Central memory CD8-positive, alpha-beta T cell (primary cell): ENCODE data around the gene DEFB132.

Experiments
- ATAC-seq: fragments of 150-1000 bp; cut with Tn5 transposase; replicated peaks from 2 replicates; pipeline ENCODE4 v1.10.0; 2022; ENCODE audit warnings: mild to moderate bottlenecking, moderate FRiP score, moderate number of reproducible peaks; ENCODE audit not compliant: poor library complexity, severe bottlenecking; ENCODE audit errors: extremely low read depth
- DNase-seq, 2 donors: peaks; one replicate each; pipeline ENCODE4 v3.0.0; 2021; ENCODE audit warnings: low spot score in 2 of 2
- H3K27ac Mint-ChIP-seq: one replicate; pipeline ENCODE4 v1.8.0; 2022; ENCODE audit warnings: low read depth, mild to moderate bottlenecking, moderate library complexity, mixed read lengths
- H3K27me3 Mint-ChIP-seq: one replicate; pipeline ENCODE4 v1.8.0; 2022; ENCODE audit warnings: mixed read lengths
- H3K36me3 Mint-ChIP-seq: one replicate; pipeline ENCODE4 v1.8.0; 2022; ENCODE audit warnings: mild to moderate bottlenecking, moderate library complexity, mixed read lengths; ENCODE audit not compliant: insufficient read depth
- H3K4me1 Mint-ChIP-seq: one replicate; pipeline ENCODE4 v1.8.0; 2022; ENCODE audit warnings: mixed read lengths
- H3K4me3 Mint-ChIP-seq: one replicate; pipeline ENCODE4 v1.8.0; 2022; ENCODE audit warnings: mild to moderate bottlenecking, moderate library complexity, mixed read lengths
- H3K9me3 Mint-ChIP-seq: one replicate; pipeline ENCODE4 v1.8.0; 2022; ENCODE audit warnings: mixed read lengths

The DEFB132 gene

GRCh38 chr20:290084-290831, 32.7 kb downstream of the DEFB132 start, which contains the start of gene C20orf96:
C20orf96 (minus strand) TSS chr20:290750; CDS start chr20:290610, 140 bp downstream.
- no peak within 1 kb of the TSS for H3K4me3 Mint-ChIP-seq
- H3K27ac Mint-ChIP-seq, result no peak within 1 kb of the TSS
- H3K27me3 Mint-ChIP-seq, result no peaks in the 10 kb centered on the region
- no peaks in the 10 kb centered on the region for H3K4me1 Mint-ChIP-seq
- no peaks in the 10 kb centered on the region for H3K9me3 Mint-ChIP-seq
- peaks cover 3% of the 10 kb centered on the region for H3K36me3 Mint-ChIP-seq
- ATAC-seq, result peak; percentile 83
- peak; percentile 62 for DNase-seq

GRCh38 chr20:294602-295001, 37.1 kb downstream of the DEFB132 start:
- no peak for ATAC-seq
- H3K4me3 Mint-ChIP-seq, result no peak overlapping the region
- DNase-seq, result no peak
- H3K9me3 Mint-ChIP-seq, result no peaks in the 10 kb centered on the region
- no peaks in the 10 kb centered on the region for H3K27me3 Mint-ChIP-seq
- no peak overlapping the region for H3K27ac Mint-ChIP-seq
- peaks cover 18% of the 10 kb centered on the region for H3K36me3 Mint-ChIP-seq
- H3K4me1 Mint-ChIP-seq, result peaks cover 27% of the 10 kb centered on the region

GRCh38 chr20:295804-296203, 38.3 kb downstream of the DEFB132 start:
- H3K4me3 Mint-ChIP-seq, result peak overlapping the region; percentile 98
- peaks cover 15% of the 10 kb centered on the region for H3K36me3 Mint-ChIP-seq
- no peaks in the 10 kb centered on the region for H3K9me3 Mint-ChIP-seq
- DNase-seq, result no peak
- H3K4me1 Mint-ChIP-seq, result peaks cover 36% of the 10 kb centered on the region
- H3K27me3 Mint-ChIP-seq, result no peaks in the 10 kb centered on the region
- H3K27ac Mint-ChIP-seq, result no peak overlapping the region
- ATAC-seq, result no peak

- Mint-ChIP-seq H3K27ac (peak within 1 kb of the TSS; percentile 99), H3K9me3 (no peaks in the 10 kb centered on the region), H3K4me1 (peaks cover 40% of the 10 kb centered on the region), H3K27me3 (no peaks in the 10 kb centered on the region), H3K36me3 (peaks cover 15% of the 10 kb centered on the region), H3K4me3 (peak within 1 kb of the TSS; percentile 98)
- ATAC-seq, result peak; percentile 84
- peak; percentile 67 to 71 for DNase-seq
Measured at GRCh38 chr20:297098-297924, 39.8 kb downstream of the DEFB132 start, which contains the start of gene ZCCHC3. ZCCHC3 (plus strand) TSS chr20:297570; CDS start chr20:297587, 17 bp downstream.

DNA sequence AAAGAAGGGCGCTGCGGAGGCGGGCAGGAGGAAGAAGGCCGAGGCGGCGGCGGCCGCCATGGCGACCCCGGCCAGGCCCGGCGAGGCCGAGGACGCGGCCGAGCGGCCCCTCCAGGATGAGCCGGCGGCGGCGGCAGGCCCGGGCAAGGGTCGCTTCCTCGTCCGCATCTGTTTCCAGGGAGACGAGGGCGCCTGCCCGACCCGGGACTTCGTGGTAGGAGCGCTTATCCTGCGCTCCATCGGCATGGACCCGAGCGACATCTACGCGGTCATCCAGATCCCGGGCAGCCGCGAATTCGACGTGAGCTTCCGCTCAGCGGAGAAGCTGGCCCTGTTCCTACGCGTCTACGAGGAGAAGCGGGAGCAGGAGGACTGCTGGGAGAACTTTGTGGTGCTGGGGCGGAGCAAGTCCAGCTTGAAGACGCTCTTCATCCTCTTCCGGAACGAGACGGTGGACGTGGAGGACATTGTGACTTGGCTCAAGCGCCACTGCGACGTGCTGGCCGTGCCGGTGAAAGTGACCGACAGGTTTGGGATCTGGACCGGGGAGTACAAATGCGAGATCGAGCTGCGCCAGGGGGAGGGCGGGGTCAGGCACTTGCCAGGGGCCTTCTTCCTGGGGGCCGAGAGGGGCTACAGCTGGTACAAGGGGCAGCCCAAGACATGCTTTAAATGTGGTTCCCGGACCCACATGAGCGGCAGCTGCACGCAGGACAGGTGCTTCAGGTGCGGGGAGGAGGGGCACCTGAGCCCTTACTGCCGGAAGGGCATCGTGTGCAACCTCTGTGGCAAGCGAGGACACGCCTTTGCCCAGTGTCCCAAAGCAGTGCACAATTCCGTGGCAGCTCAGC, 40.6 kb downstream of the DEFB132 start:
- H3K9me3 Mint-ChIP-seq, result no peaks in the 10 kb centered on the region
- ATAC-seq (peak; percentile 31), DNase-seq (peak; percentile 10 to 18)
- peak overlapping the region; percentile 99 for H3K27ac Mint-ChIP-seq
- no peaks in the 10 kb centered on the region for H3K27me3 Mint-ChIP-seq
- H3K4me1 Mint-ChIP-seq, result peaks cover 40% of the 10 kb centered on the region
- peak overlapping the region; percentile 98 for H3K4me3 Mint-ChIP-seq
- peaks cover 15% of the 10 kb centered on the region for H3K36me3 Mint-ChIP-seq

DNA sequence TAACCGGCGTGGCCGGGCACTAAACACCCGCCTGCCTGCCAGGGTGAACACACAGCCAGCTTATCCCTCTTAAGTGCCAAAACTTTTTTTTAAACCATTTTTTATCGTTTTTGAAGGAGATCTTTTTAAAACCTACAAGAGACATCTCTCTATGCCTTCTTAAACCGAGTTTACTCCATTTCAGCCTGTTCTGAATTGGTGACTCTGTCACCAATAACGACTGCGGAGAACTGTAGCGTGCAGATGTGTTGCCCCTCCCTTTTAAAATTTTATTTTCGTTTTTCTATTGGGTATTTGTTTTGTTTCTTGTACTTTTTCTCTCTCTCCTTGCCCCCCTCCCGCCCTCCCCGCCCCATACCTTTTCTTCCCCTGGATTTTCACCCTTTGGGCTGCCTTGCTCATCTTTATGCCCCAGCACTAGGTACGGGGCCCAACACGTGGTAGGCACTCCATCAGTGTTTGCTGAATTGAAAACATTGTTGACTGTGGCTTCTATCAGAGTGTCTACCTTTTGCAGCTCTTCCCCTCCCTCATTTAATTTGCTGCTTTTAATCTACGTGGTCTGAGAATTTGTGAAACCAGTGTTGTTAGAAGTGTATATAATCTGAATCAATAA, 41.4 kb downstream of the DEFB132 start:
- Mint-ChIP-seq H3K4me1 (peaks cover 40% of the 10 kb centered on the region), H3K36me3 (peaks cover 15% of the 10 kb centered on the region), H3K27me3 (no peaks in the 10 kb centered on the region), H3K9me3 (no peaks in the 10 kb centered on the region), H3K27ac (peak overlapping the region; percentile 99), H3K4me3 (peak overlapping the region; percentile 98)
- ATAC-seq, result peak; percentile 22
- DNase-seq, result no peak

- peak overlapping the region; percentile 98 for H3K4me3 Mint-ChIP-seq
- no peaks in the 10 kb centered on the region for H3K27me3 Mint-ChIP-seq
- no peaks in the 10 kb centered on the region for H3K9me3 Mint-ChIP-seq
- H3K4me1 Mint-ChIP-seq, result peaks cover 40% of the 10 kb centered on the region
- DNase-seq (no peak), ATAC-seq (no peak)
- H3K27ac Mint-ChIP-seq, result no peak overlapping the region
- H3K36me3 Mint-ChIP-seq, result peaks cover 15% of the 10 kb centered on the region
Measured at GRCh38 chr20:300345-300990, 42.9 kb downstream of the DEFB132 start.

GRCh38 chr20:301886-302848, 44.6 kb downstream of the DEFB132 start:
- peaks cover 34% of the 10 kb centered on the region for H3K4me1 Mint-ChIP-seq
- DNase-seq, result no peak
- peaks cover 9% of the 10 kb centered on the region for H3K36me3 Mint-ChIP-seq
- H3K4me3 Mint-ChIP-seq, result no peak overlapping the region
- H3K27ac Mint-ChIP-seq, result no peak overlapping the region
- no peak for ATAC-seq
- H3K9me3 Mint-ChIP-seq, result no peaks in the 10 kb centered on the region
- no peaks in the 10 kb centered on the region for H3K27me3 Mint-ChIP-seq

- peaks cover 10% of the 10 kb centered on the region for H3K4me1 Mint-ChIP-seq
- H3K4me3 Mint-ChIP-seq, result no peak overlapping the region
- no peak for ATAC-seq
Measured at GRCh38 chr20:305745-306144, 48.2 kb downstream of the DEFB132 start.

GRCh38 chr20:308427-309038, 51.0 kb downstream of the DEFB132 start:
- Mint-ChIP-seq H3K27ac (no peak overlapping the region), H3K4me1 (peaks cover 6% of the 10 kb centered on the region), H3K9me3 (no peaks in the 10 kb centered on the region), H3K4me3 (no peak overlapping the region), H3K36me3 (peaks cover 2% of the 10 kb centered on the region), H3K27me3 (no peaks in the 10 kb centered on the region)
- ATAC-seq (no peak), DNase-seq (no peak)

More at GRCh38 chr20:305745-306144, 48.2 kb downstream of the DEFB132 start:
- Mint-ChIP-seq H3K27me3 (no peaks in the 10 kb centered on the region), H3K36me3 (peaks cover 2% of the 10 kb centered on the region), H3K9me3 (no peaks in the 10 kb centered on the region), H3K27ac (no peak overlapping the region)
- no peak for DNase-seq
